8988T (cell line): ENCODE data around the gene SPHK2.
A peak's percentile ranks its signal among the peaks of the same experiment; 100 is the strongest.
"Not testable (repeated sequence)": the region's sequence is repeated elsewhere in the genome, so short reads cannot be mapped to it uniquely, and the experiment has no call there.

Experiments used
- DNase-seq: peaks from one replicate; pipeline ENCODE4 v3.0.0; 2011

SPHK2 gene

DNA sequence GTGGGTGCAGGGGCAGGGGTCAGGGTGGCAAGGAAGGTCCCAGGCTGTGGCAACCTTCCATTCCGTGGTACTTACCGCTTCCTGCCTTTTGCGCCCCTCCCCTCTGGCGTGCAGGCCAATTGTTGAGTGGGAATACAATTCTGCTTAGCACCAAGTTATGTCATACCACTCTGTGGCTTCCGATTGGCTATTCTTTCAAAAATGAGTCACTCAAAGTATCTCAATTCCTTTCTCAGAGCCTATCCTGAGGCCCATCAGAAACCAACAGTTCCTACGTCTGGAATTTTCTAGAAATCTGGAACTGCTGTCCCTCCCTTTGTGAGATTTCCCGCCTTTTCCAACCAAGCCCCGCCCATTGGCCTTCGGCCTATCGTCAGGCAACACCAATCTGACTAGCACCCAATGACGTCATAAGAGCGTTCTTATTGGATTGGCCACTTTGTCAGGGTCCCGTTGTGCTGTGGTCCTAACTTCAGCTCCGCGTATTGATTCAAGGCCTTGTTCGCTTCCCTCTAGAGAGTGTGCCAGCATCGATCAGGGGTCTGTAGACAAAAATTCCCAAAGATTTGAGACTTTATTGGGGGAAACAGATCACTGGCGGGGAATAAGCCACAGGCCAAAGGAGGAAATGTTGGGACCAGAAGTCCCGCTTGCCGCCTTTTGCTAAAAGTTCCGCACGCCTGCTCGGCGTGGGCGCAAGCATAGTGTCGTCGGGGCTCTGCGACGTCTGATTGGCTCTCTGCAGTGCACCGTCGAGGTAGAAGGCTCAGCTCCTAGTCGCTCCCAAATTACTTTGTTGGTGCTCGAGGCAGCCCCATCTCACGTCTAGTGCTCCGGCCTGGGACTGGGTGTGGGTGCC is 41.8 kb downstream of the SPHK2 start:
- peak; percentile 92 for DNase-seq

DNA sequence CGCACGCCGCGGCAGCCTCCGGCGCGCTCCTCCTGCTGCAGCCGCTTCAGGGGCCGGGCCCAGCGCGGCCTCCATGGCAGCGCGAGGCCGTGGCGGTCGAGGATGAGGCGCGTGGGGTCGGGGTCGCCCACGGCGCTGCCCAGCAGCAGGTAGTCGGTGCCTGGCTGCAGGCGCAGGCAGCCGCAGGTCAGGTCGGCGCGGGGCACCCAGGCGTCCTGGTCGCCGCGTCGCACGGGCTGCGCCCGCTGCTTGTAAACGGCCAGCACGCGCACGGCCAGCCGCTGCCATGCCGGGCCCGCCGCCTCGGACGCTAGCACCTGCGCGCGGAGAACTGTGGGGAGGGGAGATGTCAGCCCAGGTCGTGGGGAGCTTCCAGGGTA is 42.4 kb downstream of the SPHK2 start:
- DNase-seq, result no peak

DNA sequence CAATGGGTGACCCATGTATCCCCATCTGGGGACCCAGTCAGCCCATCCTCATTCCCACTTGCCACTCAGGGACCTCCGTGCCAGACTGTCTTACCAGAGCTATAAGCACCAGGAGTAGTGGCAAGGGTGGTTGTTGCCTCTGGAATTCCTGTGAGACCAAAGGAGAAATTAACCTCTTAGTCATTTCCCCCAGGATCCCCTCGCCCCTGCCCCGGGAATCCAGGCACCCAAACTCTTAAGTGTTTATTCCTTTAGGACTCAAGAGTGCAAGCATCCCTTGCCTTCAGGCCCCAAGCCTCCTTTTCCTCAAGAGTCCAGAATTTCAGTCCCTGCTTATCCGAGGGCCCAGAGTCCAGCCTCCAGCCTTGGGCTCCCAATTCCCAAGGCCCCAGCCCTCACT is 44.4 kb downstream of the SPHK2 start:
- no peak for DNase-seq

DNA sequence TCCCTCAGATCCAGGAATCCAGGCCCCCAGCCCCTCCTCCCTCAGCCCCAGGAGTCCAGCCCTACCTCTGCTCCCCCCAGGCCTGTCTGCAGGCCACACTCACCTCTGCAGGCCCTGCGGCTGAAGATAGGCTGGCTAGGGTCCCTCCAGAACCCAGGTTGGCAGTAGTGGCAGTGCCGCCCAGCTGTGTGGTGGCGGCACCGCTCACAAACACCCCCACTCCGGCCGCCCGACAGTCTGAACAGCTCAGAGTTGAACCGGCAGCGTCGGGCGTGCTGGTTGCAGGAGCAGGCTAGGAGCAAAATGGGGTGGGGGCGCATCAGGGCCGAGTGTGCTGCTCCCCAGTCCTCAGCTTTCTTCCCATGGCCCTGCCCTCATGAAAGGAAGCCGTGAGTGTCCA is 45.2 kb downstream of the SPHK2 start:
- DNase-seq, result no peak

DNA sequence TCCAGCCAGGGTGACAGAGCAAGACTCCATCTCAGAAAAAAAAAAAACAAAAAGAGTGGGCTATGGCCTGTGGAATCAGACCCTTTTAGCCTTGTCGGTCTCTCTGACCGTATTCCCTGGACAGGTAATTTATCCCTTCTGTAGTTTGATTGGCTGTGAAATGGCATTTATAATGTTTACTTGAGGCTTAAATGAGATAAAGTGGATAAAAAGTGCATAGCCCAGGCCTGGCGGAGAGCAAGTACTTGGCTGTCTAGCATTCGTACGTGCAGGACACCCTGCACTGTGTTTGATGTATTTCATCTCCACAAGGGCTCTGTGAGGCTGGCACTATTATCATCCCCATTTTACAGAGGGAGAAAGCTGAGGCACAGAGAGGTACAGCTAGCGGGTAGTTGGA is 46.5 kb downstream of the SPHK2 start:
- DNase-seq, result no peak

DNA sequence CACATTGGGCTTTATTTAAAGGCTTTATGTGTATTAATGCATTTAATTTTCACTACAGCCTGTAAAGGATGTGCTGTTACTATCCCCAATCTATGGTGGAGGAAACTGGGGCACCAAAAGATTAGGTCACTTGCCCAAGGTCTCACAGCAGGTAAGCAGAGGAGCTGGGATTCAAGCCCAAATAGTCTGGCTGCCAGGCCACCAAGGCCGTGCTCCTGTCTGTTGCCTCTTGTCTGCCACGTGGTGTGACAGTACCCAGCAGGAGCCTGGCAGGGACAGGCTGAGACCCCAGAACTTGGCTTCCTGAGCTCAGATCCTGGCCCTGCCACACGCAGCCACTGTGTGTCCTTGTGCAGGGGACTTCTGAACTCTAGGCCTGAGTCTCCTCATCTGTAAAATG is 49.0 kb downstream of the SPHK2 start:
- DNase-seq, result no peak

DNA sequence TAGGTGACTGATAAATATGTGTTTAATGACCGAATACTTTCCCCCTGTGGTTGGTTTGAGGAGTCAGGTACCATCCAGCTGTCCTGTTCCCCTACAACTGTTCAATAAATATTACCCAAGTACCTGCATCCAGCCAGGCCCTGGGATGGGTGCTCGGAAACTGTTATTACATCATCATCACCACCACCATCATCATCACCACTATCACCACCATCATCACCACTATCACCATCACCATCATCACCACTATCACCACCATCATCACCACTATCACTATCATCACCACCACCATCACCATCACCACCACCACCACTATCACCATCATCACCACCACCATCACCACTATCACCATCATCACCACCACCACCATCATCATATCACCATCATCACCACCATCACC is 49.5 kb downstream of the SPHK2 start:
- no peak for DNase-seq

DNA sequence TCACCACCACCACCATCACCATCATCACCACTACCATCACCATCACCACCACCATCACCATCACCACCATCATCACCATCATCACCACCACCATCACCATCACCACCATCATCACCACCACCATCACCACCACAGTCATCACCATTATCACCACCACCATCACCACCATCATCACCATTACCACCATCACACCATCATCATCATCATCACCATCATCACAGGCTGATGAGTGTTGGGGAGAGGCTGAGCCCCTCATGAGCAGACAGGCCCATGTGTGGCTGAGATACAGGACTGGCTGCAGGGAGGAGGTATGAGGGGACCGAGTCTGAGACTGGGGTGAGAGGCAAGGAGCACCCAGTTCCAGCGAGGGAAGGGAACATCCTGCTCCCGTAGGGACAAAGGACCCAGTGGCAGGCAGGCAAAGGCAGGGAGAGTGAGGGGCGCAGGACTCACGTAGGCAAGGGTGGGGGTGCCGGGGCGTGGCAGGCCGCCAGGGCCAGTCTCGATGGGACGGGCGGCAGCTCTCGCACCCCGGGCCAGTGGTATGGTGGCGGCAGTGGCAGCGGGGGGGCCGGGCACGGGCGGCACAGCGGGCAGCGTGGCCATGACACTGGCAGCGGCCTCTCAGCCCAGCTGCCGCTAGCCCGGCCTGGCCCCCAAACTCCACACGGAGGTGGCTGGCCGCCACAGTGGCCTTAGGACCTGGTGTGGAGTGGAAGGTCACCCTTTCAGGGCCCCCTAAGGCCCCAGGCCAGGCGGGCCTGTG is 50.8 kb downstream of the SPHK2 start:
- no peak for DNase-seq

DNA sequence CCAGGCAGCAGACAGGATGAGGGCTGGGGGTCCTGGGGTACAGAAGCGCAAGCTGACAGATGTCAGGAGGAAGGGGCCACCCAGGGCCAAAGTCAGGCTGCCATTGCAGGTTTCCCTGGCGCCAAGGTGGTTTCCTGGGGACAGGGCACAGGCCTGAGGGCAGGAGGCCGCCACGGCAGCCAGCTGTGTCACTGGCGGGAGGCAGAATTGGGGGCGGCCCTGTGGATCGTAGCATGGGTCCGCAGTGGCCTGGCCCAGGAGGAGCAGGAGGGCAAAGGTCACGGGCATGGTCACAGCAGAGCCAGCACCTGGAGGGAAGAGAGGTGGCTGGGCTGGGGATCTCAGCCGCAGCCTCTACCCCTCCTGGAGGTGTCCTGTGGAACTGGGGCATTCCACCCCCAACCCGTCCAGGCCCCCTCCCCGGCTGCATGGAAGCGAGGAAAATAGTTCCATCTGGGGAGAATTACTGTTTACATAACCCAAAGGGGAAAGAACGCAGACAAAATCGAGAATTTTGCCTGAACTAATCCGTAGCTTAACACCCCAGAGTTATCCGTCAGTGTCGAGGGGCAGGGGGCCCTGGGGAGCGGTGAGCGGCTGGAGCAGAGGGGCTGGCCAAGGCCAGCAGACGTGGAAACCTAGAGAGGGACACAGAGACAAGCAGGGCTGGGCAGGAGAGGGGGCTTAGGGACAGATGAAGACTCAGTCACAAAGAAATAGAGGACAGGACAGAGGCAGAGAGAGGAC is 51.6 kb downstream of the SPHK2 start:
- DNase-seq, result no peak

DNA sequence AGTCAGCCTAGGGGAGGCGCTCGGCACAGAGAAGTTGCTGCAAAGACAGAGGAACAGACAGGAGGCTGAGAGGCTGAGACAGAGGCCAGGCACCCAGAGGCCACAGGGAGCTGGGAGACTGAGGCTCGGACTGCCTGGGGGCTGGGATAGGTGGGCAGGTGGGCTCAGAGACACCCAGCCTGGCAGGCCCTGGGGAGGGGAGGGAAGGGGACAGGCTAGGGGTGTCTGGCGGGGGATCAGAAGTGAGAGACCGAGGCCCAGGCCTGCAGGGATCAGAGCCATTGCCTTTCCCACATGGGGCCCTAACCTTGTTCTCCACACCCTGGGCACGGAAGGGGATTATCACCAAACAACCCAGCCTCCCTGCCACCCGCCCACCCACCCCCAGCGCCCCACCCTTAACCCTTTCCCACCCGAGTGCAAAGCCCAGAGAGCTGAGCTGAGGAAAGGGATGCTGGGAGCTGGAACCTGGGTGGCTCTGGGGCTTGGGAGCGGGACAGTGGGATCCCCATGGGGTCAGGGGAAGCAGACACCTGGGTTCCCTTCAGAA is 52.2 kb downstream of the SPHK2 start:
- DNase-seq, result no peak

DNA sequence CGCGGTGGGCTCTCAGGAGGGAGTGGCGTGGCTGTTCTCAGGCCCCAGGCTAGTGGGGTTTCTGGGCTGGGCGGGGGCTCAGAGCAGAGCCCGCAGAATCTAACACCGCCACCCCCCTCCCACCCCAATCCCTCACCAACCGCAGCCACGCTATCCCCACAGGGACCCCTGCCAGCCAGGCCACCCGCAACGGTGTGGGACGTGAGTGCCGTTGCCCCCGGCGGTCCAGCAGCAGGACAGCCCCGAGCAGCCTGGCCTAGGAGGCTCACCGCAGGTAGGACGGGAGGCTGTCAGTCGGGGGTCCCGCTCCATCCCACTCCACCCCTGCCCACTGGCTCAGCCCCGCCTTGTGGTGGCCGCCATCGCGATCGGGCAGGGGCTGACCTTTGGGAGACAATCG is 53.7 kb downstream of the SPHK2 start, which contains the start of gene NTN5:
TSS of gene NTN5 (minus strand) at position 24 of the 400 bp plus-strand sequence. CDS start 2,031 bp downstream, outside the sequence.
- no peak for DNase-seq

DNA sequence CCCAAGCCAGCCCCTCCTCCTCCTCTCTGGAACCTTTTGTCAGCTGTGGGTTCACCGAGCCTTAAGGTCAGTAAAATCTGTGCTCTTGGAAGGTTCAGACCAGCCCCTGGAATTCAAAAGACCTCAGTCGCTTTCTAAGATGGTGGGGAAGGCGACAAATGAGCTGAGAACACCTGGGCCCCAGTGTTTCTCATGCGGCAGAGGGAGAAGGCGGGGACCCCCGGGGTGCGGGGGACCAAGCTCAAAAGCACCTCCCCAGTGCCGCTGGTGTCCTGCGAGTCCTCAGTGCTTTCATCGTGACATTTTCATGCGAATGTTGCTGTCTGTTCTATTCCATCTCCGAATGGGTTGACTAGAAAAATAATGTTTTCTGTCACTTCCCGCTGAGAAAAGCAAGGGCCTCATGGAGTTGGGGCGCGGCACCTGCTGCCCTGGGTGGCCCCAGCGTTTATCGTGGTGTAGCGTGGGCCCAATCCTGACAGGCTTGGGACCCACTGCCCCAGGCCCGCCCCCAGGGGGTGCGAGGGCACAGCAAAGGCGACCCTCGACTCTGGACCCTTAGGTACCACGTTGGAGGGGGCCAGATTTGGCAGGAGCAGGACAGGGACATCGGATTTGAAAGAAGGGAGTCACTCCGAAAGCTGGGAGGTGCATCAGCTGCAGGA is 54.3 kb downstream of the SPHK2 start:
- DNase-seq, result no peak

DNA sequence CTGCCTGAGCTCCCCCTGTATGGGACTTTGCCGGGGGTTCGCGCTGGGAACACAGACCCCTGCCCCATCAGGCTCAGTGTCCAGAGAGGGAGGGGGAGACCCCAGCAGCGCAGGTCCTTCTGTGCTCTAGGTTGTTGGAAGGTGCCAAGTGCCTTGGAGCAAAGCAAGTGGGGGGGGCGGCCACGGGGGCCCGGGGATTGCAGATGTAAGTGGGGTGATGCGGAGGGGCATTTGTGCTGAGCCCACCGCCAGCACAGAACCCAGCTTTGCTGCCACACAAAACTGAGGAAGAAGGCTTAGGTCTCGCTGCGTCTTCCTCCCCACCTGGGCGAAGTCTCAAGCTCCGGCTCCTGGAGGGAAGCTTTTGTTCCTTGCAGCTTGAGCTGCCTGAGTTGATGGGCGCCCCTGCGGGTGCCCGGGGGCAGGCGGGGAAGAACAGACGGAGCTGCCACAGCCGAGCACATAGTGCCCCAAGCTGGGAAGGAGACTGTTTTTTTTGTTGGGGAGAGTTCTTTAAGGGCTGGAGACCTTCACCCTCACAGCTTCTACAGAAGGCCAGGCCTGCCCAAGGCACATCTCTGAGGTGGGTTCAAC is 55.0 kb downstream of the SPHK2 start:
- no peak for DNase-seq

DNA sequence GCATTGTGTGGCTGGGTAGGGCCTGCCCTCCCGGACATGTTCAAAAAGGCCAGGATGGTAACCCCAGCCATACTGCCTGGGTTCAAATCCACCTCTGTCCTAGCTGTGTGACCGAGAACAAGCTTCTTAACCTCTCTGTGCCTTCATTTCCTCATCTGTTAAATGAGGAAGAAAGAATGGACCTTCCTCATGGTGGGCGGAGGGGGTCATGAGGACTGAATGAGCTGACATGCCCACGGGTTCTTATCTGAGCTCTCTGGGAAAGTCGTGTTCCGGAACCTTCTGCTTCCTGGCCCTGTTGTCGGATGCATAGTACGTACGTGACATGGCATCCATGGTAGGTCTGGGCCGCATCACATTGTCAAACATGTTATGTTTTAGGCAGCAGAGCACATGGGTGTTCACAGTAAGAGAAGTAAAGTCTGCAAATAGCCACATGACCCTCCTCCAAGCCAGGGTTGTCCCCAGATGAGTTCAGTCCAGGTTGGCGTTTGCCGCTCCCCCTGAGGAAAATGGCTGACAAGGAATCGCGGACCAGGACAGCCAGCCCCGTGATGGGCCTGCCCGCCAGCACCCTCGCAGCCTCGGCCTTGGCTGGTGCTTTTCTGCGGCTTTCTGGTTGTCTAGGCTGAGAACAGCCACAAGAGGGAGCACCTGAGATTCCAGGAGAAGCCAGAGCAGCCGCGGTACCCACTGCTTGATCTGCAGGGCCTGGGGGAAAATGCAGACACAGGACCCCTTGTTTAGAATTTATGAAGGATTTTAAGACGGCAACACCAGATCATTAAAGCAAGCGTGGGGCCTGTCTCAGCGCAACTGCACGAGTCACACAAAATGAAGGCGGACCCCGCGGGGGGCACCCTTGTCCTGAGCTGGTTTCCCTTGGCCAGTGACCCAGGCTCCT is 55.9 kb downstream of the SPHK2 start:
- DNase-seq, result peak; percentile 96

DNA sequence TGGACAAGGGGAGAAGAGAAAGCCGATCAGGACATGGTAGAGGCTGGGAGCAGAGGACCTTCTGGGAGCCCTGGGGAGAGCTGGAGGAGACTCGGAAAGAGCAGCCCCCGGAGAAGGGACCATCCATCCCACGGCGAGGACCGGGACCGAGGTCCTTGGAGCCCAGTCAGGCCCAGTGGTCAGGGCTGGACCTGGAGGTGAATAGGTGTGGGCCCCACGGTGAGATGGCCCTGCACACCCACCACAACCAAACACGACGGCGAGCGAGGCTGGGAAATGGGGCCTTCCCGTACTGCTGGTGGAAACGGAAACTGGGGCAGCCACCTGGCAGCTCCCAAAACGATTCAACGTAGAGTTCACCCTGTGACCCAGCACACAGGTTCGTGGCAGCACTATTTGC is 57.2 kb downstream of the SPHK2 start:
- no peak for DNase-seq

DNA sequence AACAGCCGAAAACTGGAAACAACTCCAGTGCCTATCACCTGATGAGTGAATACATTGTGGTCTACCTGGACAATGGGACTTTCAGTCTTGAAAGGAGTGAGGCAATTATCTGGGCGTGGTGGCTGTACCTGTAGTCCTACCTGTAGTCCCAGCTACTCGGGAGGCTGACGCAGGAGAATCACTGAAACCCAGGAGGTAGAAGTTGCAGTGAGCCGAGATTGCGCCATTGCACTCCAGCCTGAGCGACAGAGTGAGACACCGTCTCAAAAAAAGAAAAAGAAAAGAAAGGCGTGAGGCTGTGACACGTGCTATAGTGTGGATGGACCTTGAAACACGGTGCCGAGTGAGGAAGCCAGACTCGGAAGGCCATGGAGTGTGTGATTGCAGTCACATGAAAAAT is 57.6 kb downstream of the SPHK2 start:
- DNase-seq, result no peak

DNA sequence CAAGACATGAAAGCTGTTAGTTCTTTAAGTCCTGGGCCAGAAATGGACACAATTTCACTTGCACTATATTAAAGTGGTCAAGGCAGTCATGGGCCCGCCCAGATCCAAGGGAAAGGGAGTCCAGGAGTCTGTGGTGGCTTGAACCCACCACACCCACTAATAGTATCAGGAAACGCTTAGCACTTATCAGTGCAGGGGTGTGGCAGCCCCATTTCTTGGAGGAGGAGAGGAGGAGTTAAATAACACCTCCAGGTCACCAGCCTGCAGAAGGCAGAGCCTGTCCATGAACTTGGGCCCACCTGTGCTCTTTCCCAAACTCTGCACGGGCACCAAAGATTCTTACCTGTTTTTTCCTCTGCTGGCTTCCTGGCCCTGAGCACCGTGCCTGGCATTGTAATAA is 58.9 kb downstream of the SPHK2 start:
- DNase-seq, result no peak

DNA sequence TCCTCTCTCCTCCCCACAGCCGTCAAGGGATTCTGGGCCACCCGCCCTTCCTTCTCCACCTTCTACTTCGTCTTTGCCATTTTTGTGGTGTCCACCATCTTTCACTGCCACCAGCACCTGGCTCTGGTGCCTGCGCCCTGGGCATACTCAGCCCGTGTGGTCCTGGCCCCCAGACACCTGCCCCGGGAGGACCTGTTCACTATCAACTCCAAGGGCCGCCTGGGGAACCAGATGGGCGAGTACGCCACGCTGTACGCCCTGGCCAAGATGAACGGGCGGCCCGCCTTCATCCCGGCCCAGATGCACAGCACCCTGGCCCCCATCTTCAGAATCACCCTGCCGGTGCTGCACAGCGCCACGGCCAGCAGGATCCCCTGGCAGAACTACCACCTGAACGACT is 60.7 kb downstream of the SPHK2 start:
- not testable (repeated sequence) for DNase-seq
